ENCODE measurements around the gene DST. TPM values are rescaled to one million over a fixed set of nuclear protein-coding genes. Genes with fewer than 3 reads are reported as not detected.

DST gene
- total RNA-seq, 2 donors from 2014 or later, result 101 to 113 TPM

GRCh38 chr6:56604186-56604585, 38.5 kb downstream of the DST start:
- H3K4me3 Mint-ChIP-seq, result no peak overlapping the region
- H3K36me3 ChIP-seq (ENCODE audit: control insufficient read depth, insufficient read depth, low read length), result peaks cover 62% of the 10 kb centered on the region
- H3K4me1 Mint-ChIP-seq, result no peaks in the 10 kb centered on the region
- no peaks in the 10 kb centered on the region for H3K27me3 Mint-ChIP-seq (ENCODE audit: insufficient read depth)
- no peak for TF ChIP-seq CTCF (conservative IDR thresholded peaks at IDR 0.05)
- 90% methylated on average over 1 of the region's 1 CpG; no CpG with 5 or more reads in 1 of the 2 experiments for WGBS, 2 experiments (ENCODE audit: insufficient coverage in 1 of 2, insufficient read length in 1 of 2)
- H3K9me3 ChIP-seq (ENCODE audit: control insufficient read depth, low read length), result no peaks in the 10 kb centered on the region
- no peaks in the 10 kb centered on the region for H3K9me3 Mint-ChIP-seq
- H3K27me3 ChIP-seq (ENCODE audit: control insufficient read depth, insufficient read depth, low read length, poor library complexity, severe bottlenecking), result no peaks in the 10 kb centered on the region
- no peak overlapping the region for H3K27ac Mint-ChIP-seq
- peaks cover 53% of the 10 kb centered on the region for H3K36me3 Mint-ChIP-seq (ENCODE audit: low read depth)
- no peak overlapping the region for H3K27ac ChIP-seq (ENCODE audit: low read depth, low read length)
- no peak overlapping the region for H3K9ac ChIP-seq (ENCODE audit: extremely low read depth, low read length, poor library complexity, severe bottlenecking)
- no peak for DNase-seq
- no peak overlapping the region for H3K4me3 ChIP-seq (ENCODE audit: low read length)
- no peaks in the 10 kb centered on the region for H3K4me1 ChIP-seq (ENCODE audit: control insufficient read depth, insufficient read depth, low read length)

- no peaks in the 10 kb centered on the region for H3K27me3 ChIP-seq (ENCODE audit: control insufficient read depth, insufficient read depth, low read length, poor library complexity, severe bottlenecking)
- H3K4me1 Mint-ChIP-seq, result no peaks in the 10 kb centered on the region
- TF ChIP-seq CTCF (conservative IDR thresholded peaks at IDR 0.05), result no peak
- H3K9ac ChIP-seq (ENCODE audit: extremely low read depth, low read length, poor library complexity, severe bottlenecking), result no peak overlapping the region
- H3K27ac ChIP-seq (ENCODE audit: low read depth, low read length), result no peak overlapping the region
- no peak overlapping the region for H3K4me3 ChIP-seq (ENCODE audit: low read length)
- H3K36me3 ChIP-seq (ENCODE audit: control insufficient read depth, insufficient read depth, low read length), result peaks cover 60% of the 10 kb centered on the region
- no peak overlapping the region for H3K27ac Mint-ChIP-seq
- no peak for DNase-seq
- peaks cover 44% of the 10 kb centered on the region for H3K36me3 Mint-ChIP-seq (ENCODE audit: low read depth)
- no peaks in the 10 kb centered on the region for H3K9me3 ChIP-seq (ENCODE audit: control insufficient read depth, low read length)
- H3K4me1 ChIP-seq (ENCODE audit: control insufficient read depth, insufficient read depth, low read length), result no peaks in the 10 kb centered on the region
- H3K27me3 Mint-ChIP-seq (ENCODE audit: insufficient read depth), result no peaks in the 10 kb centered on the region
- no peak overlapping the region for H3K4me3 Mint-ChIP-seq
- no peaks in the 10 kb centered on the region for H3K9me3 Mint-ChIP-seq
- WGBS, 2 experiments (ENCODE audit: insufficient coverage in 1 of 2, insufficient read length in 1 of 2), result 83 to 92% methylated on average over 1 to 2 of the region's 2 CpGs
These were observed 41.3 kb downstream of the DST start for GRCh38 chr6:56601390-56601789.

- H3K4me1 Mint-ChIP-seq, result no peaks in the 10 kb centered on the region
- peak; percentile 82 for TF ChIP-seq CTCF (conservative IDR thresholded peaks at IDR 0.05)
- Histone ChIP-seq H3K36me3 (ENCODE audit: control insufficient read depth, insufficient read depth, low read length) (peaks cover 71% of the 10 kb centered on the region), H3K27me3 (ENCODE audit: control insufficient read depth, insufficient read depth, low read length, poor library complexity, severe bottlenecking) (no peaks in the 10 kb centered on the region), H3K27ac (ENCODE audit: low read depth, low read length) (no peak overlapping the region), H3K4me3 (ENCODE audit: low read length) (no peak overlapping the region), H3K9me3 (ENCODE audit: control insufficient read depth, low read length) (no peaks in the 10 kb centered on the region), H3K9ac (ENCODE audit: extremely low read depth, low read length, poor library complexity, severe bottlenecking) (no peak overlapping the region), H3K4me1 (ENCODE audit: control insufficient read depth, insufficient read depth, low read length) (no peaks in the 10 kb centered on the region)
- no peaks in the 10 kb centered on the region for H3K9me3 Mint-ChIP-seq
- peak; percentile 76 for DNase-seq
- H3K4me3 Mint-ChIP-seq, result no peak overlapping the region
- H3K36me3 Mint-ChIP-seq (ENCODE audit: low read depth), result peaks cover 49% of the 10 kb centered on the region
- no peak overlapping the region for H3K27ac Mint-ChIP-seq
- no peaks in the 10 kb centered on the region for H3K27me3 Mint-ChIP-seq (ENCODE audit: insufficient read depth)
- 63 to 70% methylated on average over 1 to 5 of the region's 6 CpGs for WGBS, 2 experiments (ENCODE audit: insufficient coverage in 1 of 2, insufficient read length in 1 of 2)
These were observed 47.1 kb downstream of the DST start for GRCh38 chr6:56595490-56596122.

All from endodermal cell (in vitro differentiated cells).